ENCODE data around the gene YWHAG. TPM values are rescaled to one million over a fixed set of nuclear protein-coding genes. Genes with fewer than 3 reads are reported as not detected.
A peak's percentile ranks its signal among the peaks of the same experiment; 100 is the strongest.

The YWHAG gene
- total RNA-seq, 1 experiment from 2014 or later = 192 TPM

DNA sequence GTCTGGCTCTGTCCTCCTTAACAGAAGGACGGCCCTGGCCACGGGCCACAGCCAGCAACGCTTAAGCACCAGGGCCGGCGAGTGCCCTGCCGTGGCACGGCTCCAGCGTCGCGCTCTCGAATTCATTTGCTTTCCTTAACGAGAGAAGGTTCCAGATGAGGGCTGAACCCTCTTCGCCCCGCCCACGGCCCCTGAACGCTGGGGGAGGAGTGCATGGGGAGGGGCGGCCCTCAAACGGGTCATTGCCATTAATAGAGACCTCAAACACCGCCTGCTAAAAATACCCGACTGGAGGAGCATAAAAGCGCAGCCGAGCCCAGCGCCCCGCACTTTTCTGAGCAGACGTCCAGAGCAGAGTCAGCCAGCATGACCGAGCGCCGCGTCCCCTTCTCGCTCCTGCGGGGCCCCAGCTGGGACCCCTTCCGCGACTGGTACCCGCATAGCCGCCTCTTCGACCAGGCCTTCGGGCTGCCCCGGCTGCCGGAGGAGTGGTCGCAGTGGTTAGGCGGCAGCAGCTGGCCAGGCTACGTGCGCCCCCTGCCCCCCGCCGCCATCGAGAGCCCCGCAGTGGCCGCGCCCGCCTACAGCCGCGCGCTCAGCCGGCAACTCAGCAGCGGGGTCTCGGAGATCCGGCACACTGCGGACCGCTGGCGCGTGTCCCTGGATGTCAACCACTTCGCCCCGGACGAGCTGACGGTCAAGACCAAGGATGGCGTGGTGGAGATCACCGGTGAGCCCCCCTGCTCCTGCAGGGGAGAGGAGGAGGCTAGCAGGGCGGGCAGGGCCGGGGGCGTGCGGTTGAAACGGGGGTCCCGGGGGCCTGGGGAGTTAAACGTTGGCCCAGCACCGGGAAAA lies 56.2 kb downstream of the YWHAG start, which contains the start of gene HSPB1 (continued):
- TF ChIP-seq ZNF121 (CRISPR knock-in tag; IDR thresholded peaks at IDR 0.05) (no peak), HMGA2 (CRISPR knock-in tag; IDR thresholded peaks at IDR 0.05) (no peak), MYBL2 (CRISPR knock-in tag; IDR thresholded peaks at IDR 0.05) (peak; percentile 87; the same call in 1 of the 2 replicates), TCF7 (CRISPR knock-in tag; IDR thresholded peaks at IDR 0.05; ENCODE audit: low read depth) (no peak), CDX4 (CRISPR knock-in tag; IDR thresholded peaks at IDR 0.05; ENCODE audit: borderline replicate concordance) (no peak), ZNF219 (CRISPR knock-in tag; IDR thresholded peaks at IDR 0.05; ENCODE audit: borderline replicate concordance) (no peak), NR3C1 (CRISPR knock-in tag; conservative IDR thresholded peaks at IDR 0.05; ENCODE audit: low read depth) (no peak), NR1H2 (CRISPR knock-in tag; IDR thresholded peaks at IDR 0.05) (no peak), ZNF396 (CRISPR knock-in tag; IDR thresholded peaks at IDR 0.05; ENCODE audit: borderline replicate concordance) (no peak), ERG (CRISPR knock-in tag; IDR thresholded peaks at IDR 0.05) (no peak), GABPB1 (CRISPR knock-in tag; IDR thresholded peaks at IDR 0.05) (no peak), E2F1 (CRISPR knock-in tag; IDR thresholded peaks at IDR 0.05) (peak; percentile 75; the same call in 1 of the 2 replicates), ZNF317 (CRISPR knock-in tag; IDR thresholded peaks at IDR 0.05; ENCODE audit: borderline replicate concordance, low read depth) (0 out of 2 replicates have a peak, but pooled peaks have one; percentile 8), SMAD4 (CRISPR knock-in tag; IDR thresholded peaks at IDR 0.05) (no peak), CREB1 (CRISPR knock-in tag; IDR thresholded peaks at IDR 0.05) (peak; percentile 4; the same call in 1 of the 2 replicates), PREB (CRISPR knock-in tag; IDR thresholded peaks at IDR 0.05; ENCODE audit: borderline replicate concordance) (no peak), ELF4 (CRISPR knock-in tag; IDR thresholded peaks at IDR 0.05; ENCODE audit: low read depth) (no peak), OVOL2 (CRISPR knock-in tag; IDR thresholded peaks at IDR 0.05; ENCODE audit: borderline replicate concordance) (no peak), IRF2 (CRISPR knock-in tag; IDR thresholded peaks at IDR 0.05; ENCODE audit: borderline replicate concordance, low read depth) (no peak), FOXJ3 (CRISPR knock-in tag; IDR thresholded peaks at IDR 0.05; ENCODE audit: borderline replicate concordance) (no peak), ZNF425 (CRISPR knock-in tag; conservative IDR thresholded peaks at IDR 0.05) (no peak), HMGXB4 (CRISPR knock-in tag; IDR thresholded peaks at IDR 0.05) (peak; percentile 47; the same call in 1 of the 2 replicates)
- TF ChIP-seq, protein P1, sequence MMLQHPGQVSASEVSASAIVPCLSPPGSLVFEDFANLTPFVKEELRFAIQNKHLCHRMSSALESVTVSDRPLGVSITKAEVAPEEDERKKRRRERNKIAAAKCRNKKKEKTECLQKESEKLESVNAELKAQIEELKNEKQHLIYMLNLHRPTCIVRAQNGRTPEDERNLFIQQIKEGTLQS (CRISPR knock-in tag; conservative IDR thresholded peaks at IDR 0.05) = no peak
- TF ChIP-seq, protein P2, sequence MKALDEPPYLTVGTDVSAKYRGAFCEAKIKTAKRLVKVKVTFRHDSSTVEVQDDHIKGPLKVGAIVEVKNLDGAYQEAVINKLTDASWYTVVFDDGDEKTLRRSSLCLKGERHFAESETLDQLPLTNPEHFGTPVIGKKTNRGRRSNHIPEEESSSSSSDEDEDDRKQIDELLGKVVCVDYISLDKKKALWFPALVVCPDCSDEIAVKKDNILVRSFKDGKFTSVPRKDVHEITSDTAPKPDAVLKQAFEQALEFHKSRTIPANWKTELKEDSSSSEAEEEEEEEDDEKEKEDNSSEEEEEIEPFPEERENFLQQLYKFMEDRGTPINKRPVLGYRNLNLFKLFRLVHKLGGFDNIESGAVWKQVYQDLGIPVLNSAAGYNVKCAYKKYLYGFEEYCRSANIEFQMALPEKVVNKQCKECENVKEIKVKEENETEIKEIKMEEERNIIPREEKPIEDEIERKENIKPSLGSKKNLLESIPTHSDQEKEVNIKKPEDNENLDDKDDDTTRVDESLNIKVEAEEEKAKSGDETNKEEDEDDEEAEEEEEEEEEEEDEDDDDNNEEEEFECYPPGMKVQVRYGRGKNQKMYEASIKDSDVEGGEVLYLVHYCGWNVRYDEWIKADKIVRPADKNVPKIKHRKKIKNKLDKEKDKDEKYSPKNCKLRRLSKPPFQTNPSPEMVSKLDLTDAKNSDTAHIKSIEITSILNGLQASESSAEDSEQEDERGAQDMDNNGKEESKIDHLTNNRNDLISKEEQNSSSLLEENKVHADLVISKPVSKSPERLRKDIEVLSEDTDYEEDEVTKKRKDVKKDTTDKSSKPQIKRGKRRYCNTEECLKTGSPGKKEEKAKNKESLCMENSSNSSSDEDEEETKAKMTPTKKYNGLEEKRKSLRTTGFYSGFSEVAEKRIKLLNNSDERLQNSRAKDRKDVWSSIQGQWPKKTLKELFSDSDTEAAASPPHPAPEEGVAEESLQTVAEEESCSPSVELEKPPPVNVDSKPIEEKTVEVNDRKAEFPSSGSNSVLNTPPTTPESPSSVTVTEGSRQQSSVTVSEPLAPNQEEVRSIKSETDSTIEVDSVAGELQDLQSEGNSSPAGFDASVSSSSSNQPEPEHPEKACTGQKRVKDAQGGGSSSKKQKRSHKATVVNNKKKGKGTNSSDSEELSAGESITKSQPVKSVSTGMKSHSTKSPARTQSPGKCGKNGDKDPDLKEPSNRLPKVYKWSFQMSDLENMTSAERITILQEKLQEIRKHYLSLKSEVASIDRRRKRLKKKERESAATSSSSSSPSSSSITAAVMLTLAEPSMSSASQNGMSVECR (CRISPR knock-in tag; IDR thresholded peaks at IDR 0.05; ENCODE audit: borderline replicate concordance) = peak; percentile 96; the same call in 1 of the 2 replicates
